A549 (cell line): Measurements from ENCODE around the gene PREX1. TPM values are rescaled to one million over a fixed set of nuclear protein-coding genes. Genes with fewer than 3 reads are reported as not detected.

ENCODE experiments used
- ATAC-seq, 2 experiments: fragments of 200-7000 bp in 1 of 2; fragments of >200 bp in 1 of 2; cut with Nextera tagmentation in 1 of 2; cut with Tn5 transposase in 1 of 2; 3 replicates each; pipeline versions ENCODE4 v1.8.0 to v1.9.1; 2018 to 2020; ENCODE audit warnings: mild to moderate bottlenecking in 1 of 2, moderate library complexity in 1 of 2
- CTCF ChIA-PET: fragments of 300-600 bp; sonication (Branson Sonifier 250); formaldehyde crosslinking; extraction: SDS; loops from one replicate; lab custom pipeline; 2021; ENCODE audit warnings: antibody characterized with exemption, inconsistent platforms; lab: Yijun Ruan, JAX
- POLR2A ChIA-PET: fragments of 350-600 bp; formaldehyde crosslinking; extraction: SDS; loops from one replicate; lab custom pipeline; 2021; ENCODE audit warnings: antibody characterized with exemption, inconsistent platforms; lab: Yijun Ruan, JAX
- DNase-seq, 2 experiments: peaks; one replicate each; pipeline versions ENCODE4 v3.0.0 to v3.0.0-alpha.2; 2011 to 2016; ENCODE audit warnings: low read depth in 1 of 2, low spot score in 1 of 2
- FAIRE-seq: peaks from 2 replicates; lab custom pipeline; 2011; peaks lifted over from hg19 to GRCh38; lab: Jason Lieb, UNC
- H3K27ac ChIP-seq, 2 experiments: fragments of >200 bp; sonication (Bioruptor Twin); formaldehyde crosslinking; 3 replicates each; pipeline ENCODE4 v1.5.1; 2016 to 2017
- H3K4me1 ChIP-seq: fragments of >200 bp; sonication (Bioruptor Twin); formaldehyde crosslinking; 3 replicates; pipeline ENCODE4 v1.6.1; 2016
- H3K4me2 ChIP-seq: fragments of >200 bp; sonication (Bioruptor Twin); formaldehyde crosslinking; 3 replicates; pipeline ENCODE4 v1.6.1; 2016
- H3K4me3 ChIP-seq: fragments of >200 bp; sonication (Bioruptor Twin); formaldehyde crosslinking; 3 replicates; pipeline ENCODE4 v1.5.1; 2016
- H3K9me3 ChIP-seq: fragments of >200 bp; sonication (Bioruptor Twin); formaldehyde crosslinking; 3 replicates; pipeline ENCODE4 v1.6.1; 2016
- CBX8 ChIP-seq: fragments of 200-600 bp; sonication (generic); IDR thresholded peaks from 2 replicates; pipeline ENCODE4 v1.6.1; 2016
- CHD2 ChIP-seq: fragments of 150-350 bp; IDR thresholded peaks from 2 replicates; pipeline ENCODE4 v1.6.1; 2014; ENCODE audit warnings: low read length; ENCODE audit not compliant: partially characterized antibody
- EHF ChIP-seq: fragments of 250-450 bp; sonication (Bioruptor Pico); IDR thresholded peaks from 2 replicates; pipeline ENCODE4 v1.5.0; 2020; ENCODE audit warnings: mild to moderate bottlenecking
- EP300 ChIP-seq, 2 experiments: fragments of >200 bp; sonication (Bioruptor Twin); formaldehyde crosslinking; IDR thresholded peaks; 2 replicates in 1 of 2; 3 replicates in 1 of 2; pipeline ENCODE4 v1.6.1; 2016 to 2017
- ESRRA ChIP-seq: fragments of 150-350 bp; IDR thresholded peaks from 2 replicates; pipeline ENCODE4 v1.6.1; 2014; ENCODE audit warnings: mild to moderate bottlenecking, low read length, borderline replicate concordance
- FOSL2 ChIP-seq, 2 experiments: fragments of 450-650 bp in 1 of 2; fragments of >200 bp in 1 of 2; sonication (Bioruptor Twin) in 1 of 2; formaldehyde crosslinking; IDR thresholded peaks; 2 replicates each; pipeline versions ENCODE4 v1.5.0 to v1.6.1; 2016 to 2020; ENCODE audit warnings: mild to moderate bottlenecking in 1 of 2, moderate library complexity in 1 of 2
- GATA3 ChIP-seq: IDR thresholded peaks from 2 replicates; pipeline ENCODE4 v1.6.1; 2012; ENCODE audit warnings: borderline replicate concordance
- HOXB13 ChIP-seq: fragments of 250-450 bp; sonication (Bioruptor Pico); IDR thresholded peaks from 2 replicates; pipeline ENCODE4 v1.5.0; 2020; ENCODE audit warnings: low read depth, mild to moderate bottlenecking, moderate library complexity
- JUN ChIP-seq, 2 experiments: fragments of >200 bp; sonication (Bioruptor Twin); formaldehyde crosslinking; IDR thresholded peaks; 2 replicates in 1 of 2; 3 replicates in 1 of 2; pipeline ENCODE4 v1.6.1; 2016 to 2017
- JUNB ChIP-seq: fragments of >200 bp; sonication (Bioruptor Twin); formaldehyde crosslinking; IDR thresholded peaks from 2 replicates; pipeline ENCODE4 v1.6.1; 2016
- MAZ ChIP-seq: fragments of 150-350 bp; IDR thresholded peaks from 2 replicates; pipeline ENCODE4 v1.6.1; 2014; ENCODE audit warnings: antibody characterized with exemption, low read depth, low read length, borderline replicate concordance
- MYC ChIP-seq: IDR thresholded peaks from 2 replicates; pipeline ENCODE4 v1.6.1; 2012; ENCODE audit warnings: mild to moderate bottlenecking, inconsistent platforms, low read length, improper control_type of control experiment, borderline replicate concordance
- NPAS2 ChIP-seq: fragments of 250-450 bp; sonication (Bioruptor Pico); IDR thresholded peaks from 2 replicates; pipeline ENCODE4 v1.8.0; 2022; ENCODE audit warnings: mild to moderate bottlenecking, moderate library complexity, borderline replicate concordance
- NR3C1 ChIP-seq: fragments of >200 bp; sonication (Bioruptor Twin); formaldehyde crosslinking; IDR thresholded peaks from 3 replicates; pipeline ENCODE4 v1.6.1; 2017
- POLR2AphosphoS2 ChIP-seq: conservative IDR thresholded peaks from 2 replicates; pipeline ENCODE4 v1.6.1; 2012; ENCODE audit warnings: low read length, improper control_type of control experiment, inconsistent platforms
- RARB ChIP-seq: fragments of 250-450 bp; sonication (Bioruptor Pico); IDR thresholded peaks from 2 replicates; pipeline ENCODE4 v1.8.0; 2021; ENCODE audit warnings: mild to moderate bottlenecking, moderate library complexity
- RCOR1 ChIP-seq: fragments of 150-350 bp; IDR thresholded peaks from 2 replicates; pipeline ENCODE4 v1.6.1; 2014; ENCODE audit warnings: antibody characterized with exemption, low read length, low read depth
- ZC3H11A ChIP-seq: fragments of 450-650 bp; IDR thresholded peaks from 2 replicates; pipeline ENCODE4 v1.6.1; 2014; ENCODE audit warnings: antibody characterized with exemption, mild to moderate bottlenecking
- ZFP36 ChIP-seq: fragments of 450-650 bp; IDR thresholded peaks from 2 replicates; pipeline ENCODE4 v1.6.1; 2014; ENCODE audit warnings: borderline replicate concordance; ENCODE audit not compliant: partially characterized antibody
- ZNF302 ChIP-seq: fragments of 250-450 bp; sonication (Bioruptor Pico); IDR thresholded peaks from 2 replicates; pipeline ENCODE4 v1.9.0; 2021; ENCODE audit warnings: inconsistent platforms, mild to moderate bottlenecking, moderate library complexity
- WGBS: methylation state at CpG from one replicate; pipeline ENCODE4 v1.1.6; 2017; ENCODE audit errors: missing lambda C conversion rate; 5-methylcytosine and 5-hydroxymethylcytosine counted together
- polyA plus RNA-seq, 4 experiments: library from polyadenylated mRNA; depleted of rRNA in 3 of 4; stranded (reverse); fragments of >200 nt; fragmentation: RNase III in 1 of 4; extraction: RNeasy Plus Mini Kit Qiagen cat#74134 plus additional on column Dnase treatment in 1 of 4; gene quantifications; 2 replicates in 3 of 4; 3 replicates in 1 of 4; pipeline ENCODE4 v1.2.3, GENCODE V29; 2011 to 2017
- TF ChIP-seq, protein P1 (sequence below): IDR thresholded peaks from 2 replicates; pipeline ENCODE4 v1.6.1; 2012
- TF ChIP-seq, protein P2 (sequence below): IDR thresholded peaks from 2 replicates; pipeline ENCODE4 v1.6.1; 2012; ENCODE audit warnings: low read depth, borderline replicate concordance
- TF ChIP-seq, protein P3 (sequence below): fragments of 200-600 bp; sonication (generic); IDR thresholded peaks from 2 replicates; pipeline ENCODE4 v1.6.1; 2016; ENCODE audit warnings: antibody characterized with exemption, mild to moderate bottlenecking, moderate library complexity
- TF ChIP-seq, protein P4 (sequence below): IDR thresholded peaks from 2 replicates; pipeline ENCODE4 v1.6.1; 2012

Gene PREX1
- polyA plus RNA-seq, 2 of the 4 experiments (the other 2 are of a cell fraction): 3.6 to 4.2 TPM

DNA sequence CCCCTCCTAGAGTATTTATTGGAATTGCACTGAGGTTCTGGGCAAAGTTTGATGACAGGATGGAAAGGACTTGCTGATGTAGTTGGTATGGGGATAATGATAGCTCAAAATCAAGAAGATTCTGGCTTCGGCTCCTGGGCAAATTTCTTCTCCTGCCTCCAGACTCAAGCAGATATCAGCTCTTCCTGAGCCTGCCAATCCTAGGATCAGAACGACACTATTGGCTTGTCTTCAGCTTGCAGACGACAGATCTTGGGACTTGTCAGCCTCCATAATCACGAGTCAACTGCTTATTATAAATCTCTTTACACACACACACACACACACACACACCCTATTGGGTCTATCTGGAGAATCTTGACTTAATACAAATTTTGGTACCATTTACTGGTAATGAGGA, 131.1 kb downstream of the PREX1 start:
- DNase-seq: no peak
- CTCF ChIA-PET: interaction anchor here (0.7 to 2.0 kb wide), 3 partner anchors 12 to 39 kb away, joined by 3 to 13 read pairs (median 5); no protein-coding TSS in a partner anchor
- Histone ChIP-seq H3K9me3 (no peaks in the 10 kb centered on the region), H3K27ac (no peak overlapping the region), H3K4me3 (no peak overlapping the region), H3K4me2 (no peak overlapping the region), H3K4me1 (peaks cover 16% of the 10 kb centered on the region)
- 84% methylated on average over 4 of the region's 4 CpGs for WGBS
- POLR2A ChIA-PET: no interaction called here
- no peak for FAIRE-seq
- no peak for ATAC-seq
- TF ChIP-seq JUNB (no peak), FOSL2 (IDR thresholded peaks at IDR 0.05) (no peak), FOSL2 (CRISPR knock-in tag; IDR thresholded peaks at IDR 0.05) (no peak), MYC (no peak), JUN (IDR thresholded peaks at IDR 0.05) (no peak), NPAS2 (CRISPR knock-in tag) (no peak), EHF (CRISPR knock-in tag) (no peak), POLR2AphosphoS2 (no peak), ZFP36 (no peak)
- TF ChIP-seq, protein P1, sequence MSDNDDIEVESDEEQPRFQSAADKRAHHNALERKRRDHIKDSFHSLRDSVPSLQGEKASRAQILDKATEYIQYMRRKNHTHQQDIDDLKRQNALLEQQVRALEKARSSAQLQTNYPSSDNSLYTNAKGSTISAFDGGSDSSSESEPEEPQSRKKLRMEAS: no peak
- TF ChIP-seq, protein P2, sequence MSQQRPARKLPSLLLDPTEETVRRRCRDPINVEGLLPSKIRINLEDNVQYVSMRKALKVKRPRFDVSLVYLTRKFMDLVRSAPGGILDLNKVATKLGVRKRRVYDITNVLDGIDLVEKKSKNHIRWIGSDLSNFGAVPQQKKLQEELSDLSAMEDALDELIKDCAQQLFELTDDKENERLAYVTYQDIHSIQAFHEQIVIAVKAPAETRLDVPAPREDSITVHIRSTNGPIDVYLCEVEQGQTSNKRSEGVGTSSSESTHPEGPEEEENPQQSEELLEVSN: no peak

DNA sequence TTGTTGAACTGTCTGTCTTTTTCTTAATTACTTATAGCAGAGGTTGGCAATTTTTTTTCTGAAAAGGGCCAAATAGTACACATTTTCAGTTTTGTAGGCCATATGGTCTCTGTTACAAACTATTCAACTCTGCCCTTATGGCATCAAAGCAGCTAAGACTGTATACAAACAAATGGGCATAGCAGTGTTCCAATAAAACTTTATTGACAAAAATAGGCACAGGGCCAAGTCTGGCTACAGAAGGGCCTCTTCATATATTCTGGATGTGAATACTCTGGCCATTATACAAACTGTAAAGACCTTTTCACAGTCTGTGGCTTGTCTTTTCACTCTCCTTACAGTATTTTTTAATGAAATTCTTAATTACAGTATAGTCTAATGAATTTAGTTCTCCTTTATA, 132.1 kb downstream of the PREX1 start:
- POLR2A ChIA-PET: no interaction called here
- Histone ChIP-seq H3K4me2 (no peak overlapping the region), H3K4me3 (no peak overlapping the region), H3K4me1 (peaks cover 16% of the 10 kb centered on the region), H3K27ac (no peak overlapping the region), H3K9me3 (no peaks in the 10 kb centered on the region)
- CTCF ChIA-PET: interaction anchor here (0.7 to 2.0 kb wide), 4 partner anchors 10 to 61 kb away, joined by 3 to 13 read pairs (median 4); no protein-coding TSS in a partner anchor
- DNase-seq (no peak), ATAC-seq (no peak), FAIRE-seq (no peak)
- TF ChIP-seq ESRRA: no peak
- no peak for TF ChIP-seq NR3C1
- TF ChIP-seq MAZ: no peak

DNA sequence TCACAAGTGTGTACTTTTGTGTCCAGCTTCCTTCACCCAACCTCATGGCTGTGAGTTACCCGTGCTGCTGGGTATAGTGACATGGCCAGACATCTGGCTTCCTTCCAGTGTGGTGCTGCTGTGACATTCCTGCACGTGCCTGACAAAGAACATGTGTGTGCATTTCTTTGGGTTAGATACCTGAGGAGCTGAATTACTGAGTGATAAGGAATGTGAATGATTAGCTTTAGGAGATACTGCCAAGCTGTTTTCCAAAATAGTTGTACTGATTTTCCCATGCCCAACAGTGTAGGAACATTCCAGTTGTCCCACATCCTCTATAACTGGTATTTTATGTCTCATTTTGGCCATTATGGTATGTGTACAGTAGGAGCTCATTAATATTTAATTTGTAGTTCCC, 132.5 kb downstream of the PREX1 start:
- POLR2A ChIA-PET: no interaction called here
- ATAC-seq: no peak

More for the DNA sequence above, 132.5 kb downstream of the PREX1 start:
- Histone ChIP-seq H3K4me1 (peaks cover 16% of the 10 kb centered on the region), H3K27ac (no peak overlapping the region), H3K4me2 (no peak overlapping the region)
- TF ChIP-seq HOXB13 (CRISPR knock-in tag) (no peak), JUN (IDR thresholded peaks at IDR 0.05) (no peak), ZNF302 (CRISPR knock-in tag) (no peak), POLR2AphosphoS2 (no peak), JUNB (no peak), RCOR1 (no peak), CBX8 (no peak), CHD2 (no peak), RARB (no peak), GATA3 (no peak), EP300 (IDR thresholded peaks at IDR 0.05) (no peak), ZC3H11A (no peak)
- TF ChIP-seq, protein P3, sequence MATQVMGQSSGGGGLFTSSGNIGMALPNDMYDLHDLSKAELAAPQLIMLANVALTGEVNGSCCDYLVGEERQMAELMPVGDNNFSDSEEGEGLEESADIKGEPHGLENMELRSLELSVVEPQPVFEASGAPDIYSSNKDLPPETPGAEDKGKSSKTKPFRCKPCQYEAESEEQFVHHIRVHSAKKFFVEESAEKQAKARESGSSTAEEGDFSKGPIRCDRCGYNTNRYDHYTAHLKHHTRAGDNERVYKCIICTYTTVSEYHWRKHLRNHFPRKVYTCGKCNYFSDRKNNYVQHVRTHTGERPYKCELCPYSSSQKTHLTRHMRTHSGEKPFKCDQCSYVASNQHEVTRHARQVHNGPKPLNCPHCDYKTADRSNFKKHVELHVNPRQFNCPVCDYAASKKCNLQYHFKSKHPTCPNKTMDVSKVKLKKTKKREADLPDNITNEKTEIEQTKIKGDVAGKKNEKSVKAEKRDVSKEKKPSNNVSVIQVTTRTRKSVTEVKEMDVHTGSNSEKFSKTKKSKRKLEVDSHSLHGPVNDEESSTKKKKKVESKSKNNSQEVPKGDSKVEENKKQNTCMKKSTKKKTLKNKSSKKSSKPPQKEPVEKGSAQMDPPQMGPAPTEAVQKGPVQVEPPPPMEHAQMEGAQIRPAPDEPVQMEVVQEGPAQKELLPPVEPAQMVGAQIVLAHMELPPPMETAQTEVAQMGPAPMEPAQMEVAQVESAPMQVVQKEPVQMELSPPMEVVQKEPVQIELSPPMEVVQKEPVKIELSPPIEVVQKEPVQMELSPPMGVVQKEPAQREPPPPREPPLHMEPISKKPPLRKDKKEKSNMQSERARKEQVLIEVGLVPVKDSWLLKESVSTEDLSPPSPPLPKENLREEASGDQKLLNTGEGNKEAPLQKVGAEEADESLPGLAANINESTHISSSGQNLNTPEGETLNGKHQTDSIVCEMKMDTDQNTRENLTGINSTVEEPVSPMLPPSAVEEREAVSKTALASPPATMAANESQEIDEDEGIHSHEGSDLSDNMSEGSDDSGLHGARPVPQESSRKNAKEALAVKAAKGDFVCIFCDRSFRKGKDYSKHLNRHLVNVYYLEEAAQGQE: no peak
- TF ChIP-seq, protein P4, sequence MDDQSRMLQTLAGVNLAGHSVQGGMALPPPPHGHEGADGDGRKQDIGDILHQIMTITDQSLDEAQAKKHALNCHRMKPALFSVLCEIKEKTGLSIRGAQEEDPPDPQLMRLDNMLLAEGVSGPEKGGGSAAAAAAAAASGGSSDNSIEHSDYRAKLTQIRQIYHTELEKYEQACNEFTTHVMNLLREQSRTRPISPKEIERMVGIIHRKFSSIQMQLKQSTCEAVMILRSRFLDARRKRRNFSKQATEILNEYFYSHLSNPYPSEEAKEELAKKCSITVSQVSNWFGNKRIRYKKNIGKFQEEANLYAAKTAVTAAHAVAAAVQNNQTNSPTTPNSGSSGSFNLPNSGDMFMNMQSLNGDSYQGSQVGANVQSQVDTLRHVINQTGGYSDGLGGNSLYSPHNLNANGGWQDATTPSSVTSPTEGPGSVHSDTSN: no peak
- TF ChIP-seq, all 56 proteins: peak for 0
- no peak for DNase-seq
- FAIRE-seq: no peak
- 65% methylated on average over 2 of the region's 2 CpGs for WGBS
- Histone ChIP-seq H3K9me3 (no peaks in the 10 kb centered on the region), H3K4me3 (no peak overlapping the region)
- CTCF ChIA-PET: interaction anchor here (0.7 to 2.0 kb wide), 4 partner anchors 11 to 60 kb away, joined by 3 to 13 read pairs (median 4); no protein-coding TSS in a partner anchor
